HG03439 (cell line): ENCODE measurements around the gene GMNC.
A peak's percentile ranks its signal among the peaks of the same experiment; 100 is the strongest.
"Not testable (repeated sequence)": the region's sequence is repeated elsewhere in the genome, so short reads cannot be mapped to it uniquely, and the experiment has no call there.

ENCODE experiments used
- ATAC-seq: cut with Tn5 transposase; IDR thresholded peaks from one replicate; pipeline ENCODE4 v1.9.1; 2021; ENCODE audit warnings: mild to moderate bottlenecking, moderate library complexity; ENCODE audit not compliant: unreplicated experiment

The GMNC gene

DNA sequence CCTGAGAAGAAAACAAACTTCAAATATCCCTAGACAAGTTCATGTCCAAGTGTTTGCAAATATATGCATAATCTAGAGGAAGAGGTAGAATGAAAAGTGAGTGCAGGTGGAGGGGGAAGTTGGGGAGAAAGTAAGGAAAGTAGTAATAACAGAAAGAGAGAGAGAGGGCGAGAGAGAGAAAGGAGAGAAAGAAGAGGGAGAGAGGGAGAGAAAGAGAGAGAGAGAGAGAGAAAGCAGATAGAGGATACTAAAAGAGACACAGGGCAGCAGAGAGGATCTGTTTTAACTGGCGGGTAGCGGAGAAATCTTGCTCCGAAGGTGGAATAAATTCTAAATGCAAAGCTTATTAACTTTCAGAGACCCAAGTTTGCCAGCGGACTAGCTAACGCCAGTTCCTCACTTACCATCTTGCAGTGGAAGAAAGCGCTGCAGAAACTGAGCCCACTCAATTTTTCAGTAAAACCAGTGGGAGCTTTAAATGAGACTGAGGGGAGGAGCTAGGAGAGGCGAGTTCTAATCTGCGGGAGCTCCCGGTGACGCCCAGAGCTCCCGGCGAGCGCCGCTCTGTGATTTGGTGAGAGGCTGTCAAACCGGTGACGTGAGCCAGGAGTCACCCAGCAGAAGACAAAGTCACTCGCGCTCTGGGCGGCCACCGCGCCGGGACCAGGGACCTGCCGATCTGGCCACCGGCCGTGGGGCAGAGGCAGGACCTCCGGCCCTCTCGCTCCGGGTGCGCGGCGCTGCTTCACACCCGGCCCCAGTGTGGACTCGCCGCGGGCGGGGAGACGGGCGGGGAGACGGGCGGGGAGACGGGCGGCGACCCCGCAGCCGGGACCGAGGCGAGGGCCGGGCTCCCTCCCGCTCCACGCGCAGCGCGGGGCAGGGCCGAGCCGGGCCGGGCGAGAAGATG, at the start of gene GMNC:
Gene GMNC (minus strand): TSS at position 486 of the 910 bp plus-strand sequence. CDS start 79 bp downstream, at position 407.
- peak; percentile 96 for ATAC-seq

- no peak for ATAC-seq
Observed at GRCh38 chr3:190911382-190911781, 48.9 kb upstream of the GMNC start.

- ATAC-seq = no peak
Observed at GRCh38 chr3:190909908-190910307, 47.4 kb upstream of the GMNC start.

GRCh38 chr3:190903156-190903555, 40.7 kb upstream of the GMNC start:
- no peak for ATAC-seq

- ATAC-seq = no peak
Observed at GRCh38 chr3:190902292-190902691, 39.8 kb upstream of the GMNC start.

DNA sequence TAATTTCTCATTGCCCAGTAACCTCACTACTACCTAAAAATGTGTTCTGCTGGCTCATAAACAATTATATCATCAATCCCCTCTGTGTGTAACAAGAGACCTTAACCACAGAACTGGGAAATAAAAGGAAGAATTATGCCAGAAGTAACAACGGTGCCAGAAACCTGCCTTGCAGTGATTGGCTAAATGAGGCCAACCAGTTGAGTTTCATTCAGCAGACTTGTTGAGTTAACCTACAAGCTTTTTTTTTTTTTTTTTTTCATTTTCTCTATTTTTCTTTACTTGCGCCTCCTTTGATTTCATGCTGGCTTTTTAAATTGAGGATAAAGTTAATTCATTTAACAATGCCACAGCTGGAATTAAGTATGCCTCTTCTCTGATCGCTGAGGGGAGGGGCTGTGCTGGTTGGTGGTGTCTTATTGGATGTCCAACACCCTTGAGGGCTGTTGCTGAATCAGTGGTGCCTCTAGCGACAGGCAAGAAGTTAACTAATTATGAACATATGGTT, 30.0 kb upstream of the GMNC start:
- no peak for ATAC-seq

- ATAC-seq = no peak
Observed at GRCh38 chr3:190886945-190887344, 24.5 kb upstream of the GMNC start.

- ATAC-seq = peak; percentile 79
Observed at GRCh38 chr3:190883973-190884832, 21.7 kb upstream of the GMNC start.

GRCh38 chr3:190883141-190883540, 20.6 kb upstream of the GMNC start:
- ATAC-seq = no peak

DNA sequence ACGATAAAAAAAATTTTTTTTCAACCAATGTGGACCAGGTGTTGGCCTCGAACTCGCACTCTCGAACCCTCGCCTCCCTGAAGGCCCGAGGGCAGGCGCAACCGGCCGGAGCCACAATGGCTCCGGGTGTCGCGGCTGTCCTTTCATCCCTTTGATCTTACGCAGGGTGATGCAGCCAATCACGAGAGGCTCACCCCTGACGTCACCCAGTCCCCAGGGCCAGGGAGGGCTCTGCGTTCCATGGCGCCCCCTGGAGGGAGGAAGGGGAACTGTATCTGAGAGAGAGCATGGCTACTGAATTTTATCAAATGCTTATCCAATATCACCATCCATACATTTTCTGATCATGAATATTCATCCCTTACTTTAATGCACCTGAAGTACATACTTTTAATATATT, 15.4 kb upstream of the GMNC start:
- no peak for ATAC-seq

DNA sequence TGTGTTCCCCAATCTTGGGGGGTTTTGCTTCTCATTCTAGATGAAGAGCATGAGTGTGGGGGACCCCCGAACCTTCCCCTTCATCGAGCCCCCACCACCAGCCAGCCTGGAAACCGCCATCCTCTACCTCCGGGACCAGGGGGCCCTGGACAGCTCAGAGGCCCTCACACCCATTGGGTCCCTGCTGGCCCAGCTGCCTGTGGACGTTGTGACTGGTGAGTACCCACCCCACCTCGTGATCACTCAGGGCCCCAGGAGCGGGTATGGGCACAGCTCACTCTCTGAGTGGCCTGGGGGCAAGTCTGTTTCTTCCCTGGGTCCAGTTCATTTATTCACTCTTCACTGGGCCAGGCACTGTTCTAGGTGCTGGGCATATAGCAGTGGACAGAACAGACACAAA, 13.9 kb upstream of the GMNC start:
- not testable (repeated sequence) for ATAC-seq

DNA sequence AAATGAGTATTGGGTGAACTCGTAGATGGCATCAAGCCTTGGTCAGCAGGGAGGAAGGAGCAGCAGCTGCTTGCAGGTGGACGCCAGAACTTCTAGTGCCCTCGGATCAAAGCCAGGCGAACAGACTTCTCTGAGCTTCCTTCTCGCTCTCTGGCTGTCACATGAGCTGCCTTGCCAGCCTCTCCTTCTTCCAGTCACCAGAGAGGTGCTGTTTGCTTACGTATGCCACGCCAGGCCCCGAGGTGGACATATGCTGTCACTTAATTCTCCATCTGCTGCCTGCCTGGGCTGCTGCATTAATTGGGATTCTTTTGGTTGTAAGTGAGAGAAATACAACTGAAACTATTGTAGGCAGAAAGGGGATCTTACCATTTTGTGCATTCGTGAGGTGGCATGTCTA, 12.6 kb upstream of the GMNC start:
- ATAC-seq = not testable (repeated sequence)

GRCh38 chr3:190870127-190870526, 7.6 kb upstream of the GMNC start:
- no peak for ATAC-seq

DNA sequence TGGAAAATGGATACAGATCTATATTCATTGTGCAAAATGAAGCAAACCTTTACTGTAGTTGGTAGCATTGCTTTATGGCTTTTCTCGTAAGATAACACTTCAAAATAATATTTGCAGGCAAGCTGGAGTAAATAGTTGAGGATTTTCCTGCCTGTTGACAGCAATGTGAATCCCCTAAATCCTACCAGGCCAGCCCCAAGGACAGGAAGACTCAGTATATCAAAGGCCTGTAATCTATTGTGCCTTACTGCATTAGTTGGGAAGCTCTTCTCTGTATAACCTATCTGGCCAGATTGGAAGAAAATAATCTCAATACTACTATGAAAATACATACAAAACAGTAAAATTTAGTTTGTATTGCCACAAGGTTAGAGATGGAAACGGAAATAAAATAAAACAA, 4.6 kb upstream of the GMNC start:
- ATAC-seq = no peak

GRCh38 chr3:190865828-190866227, 3.3 kb upstream of the GMNC start:
- ATAC-seq = no peak

DNA sequence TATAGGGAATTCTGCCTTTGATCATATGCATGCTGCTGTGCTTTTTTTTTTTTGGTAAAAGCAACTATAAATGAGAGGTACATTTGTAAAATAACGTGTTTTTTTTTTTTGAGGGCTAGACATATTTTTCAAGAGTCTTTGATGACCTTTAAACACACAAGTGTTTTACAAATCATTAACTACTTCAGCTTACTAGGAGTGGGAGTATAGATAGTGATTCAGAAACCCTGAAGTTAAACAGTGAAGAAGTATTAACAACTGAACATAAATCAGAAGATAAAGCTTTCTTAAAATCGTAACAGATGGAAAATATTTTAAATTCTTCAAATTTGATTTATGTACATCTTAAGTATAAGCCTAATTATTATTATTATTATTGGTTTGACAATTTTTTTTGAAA, 2.9 kb upstream of the GMNC start:
- ATAC-seq = no peak

DNA sequence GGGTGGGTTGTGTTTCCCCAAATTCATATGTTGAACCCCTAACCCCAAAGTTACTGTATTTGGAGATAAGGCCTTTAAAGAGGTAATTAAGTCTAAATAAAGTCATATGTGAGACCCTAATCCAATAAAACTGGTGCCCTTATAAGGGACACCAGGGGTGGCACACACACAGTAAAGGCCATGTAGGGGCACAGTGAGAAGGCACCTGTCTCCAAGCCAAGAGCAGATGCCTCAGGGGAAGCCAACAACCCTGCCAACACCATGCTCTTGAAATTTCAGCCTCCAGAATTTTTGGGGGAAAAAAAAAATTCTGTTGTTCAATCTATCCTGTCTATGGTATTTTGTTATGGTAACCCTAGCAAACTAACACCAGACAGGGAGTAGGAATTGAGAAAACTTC, 1.5 kb upstream of the GMNC start:
- ATAC-seq = no peak

- ATAC-seq = no peak
Observed at GRCh38 chr3:190863119-190863465, 598 bp upstream of the GMNC start.

DNA sequence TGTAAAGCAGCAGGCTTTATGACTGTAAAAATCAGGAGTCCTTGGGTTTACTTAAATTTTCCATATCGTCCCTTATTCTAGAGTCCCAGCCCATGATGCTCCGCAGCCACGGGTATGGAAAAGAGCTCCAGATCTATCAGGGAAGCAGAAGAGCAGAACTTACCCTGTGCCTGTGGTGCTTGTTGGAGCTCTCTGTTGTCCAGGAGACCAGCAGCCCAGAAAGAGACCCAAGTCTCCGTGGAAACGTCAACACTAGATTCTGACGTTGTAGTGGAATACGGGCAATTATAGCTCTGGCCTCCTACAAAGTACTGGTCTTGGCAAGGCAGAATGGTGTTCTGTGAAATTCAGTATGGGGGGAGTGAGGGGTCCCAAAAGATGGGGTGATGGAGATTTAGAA, 2.0 kb downstream of the GMNC start:
- no peak for ATAC-seq

DNA sequence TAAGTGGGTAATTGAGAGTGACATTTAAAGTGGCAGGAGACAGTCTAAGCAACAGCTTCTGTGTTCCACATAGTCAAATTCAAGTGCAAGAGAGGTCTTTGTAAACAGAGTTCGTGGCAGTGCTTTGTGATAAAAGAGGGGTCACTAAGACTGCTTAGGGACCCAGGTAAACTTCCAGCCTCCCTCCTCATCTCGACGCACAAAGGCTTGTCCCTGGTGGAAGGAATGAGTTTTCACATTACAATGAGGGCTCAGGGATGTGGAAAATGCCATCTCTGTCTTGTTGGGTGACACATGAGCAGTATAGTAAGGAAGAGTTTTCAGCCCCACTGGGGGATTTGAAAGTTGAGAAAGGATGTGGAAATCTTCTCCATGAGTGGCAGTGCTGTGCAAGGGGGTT, 7.3 kb downstream of the GMNC start:
- ATAC-seq = no peak

DNA sequence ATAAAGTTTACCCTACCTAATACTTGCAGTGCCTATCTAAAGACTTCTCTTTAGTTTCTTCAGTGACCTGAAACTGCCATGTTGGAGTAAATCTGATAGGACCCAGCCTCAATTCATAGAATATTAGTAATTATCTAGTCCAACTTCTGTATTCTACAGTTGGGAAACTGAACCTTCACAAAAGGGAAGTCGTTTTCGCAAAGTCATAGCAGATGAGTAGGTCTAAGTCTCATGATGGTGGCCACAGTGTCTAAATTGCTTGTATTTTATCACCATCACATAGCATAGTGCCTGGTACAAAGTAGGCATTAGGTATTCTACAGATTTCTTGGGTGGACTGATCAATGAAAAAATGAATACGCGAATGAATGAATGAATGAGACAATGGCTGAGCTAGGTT, 8.4 kb downstream of the GMNC start:
- ATAC-seq = no peak

DNA sequence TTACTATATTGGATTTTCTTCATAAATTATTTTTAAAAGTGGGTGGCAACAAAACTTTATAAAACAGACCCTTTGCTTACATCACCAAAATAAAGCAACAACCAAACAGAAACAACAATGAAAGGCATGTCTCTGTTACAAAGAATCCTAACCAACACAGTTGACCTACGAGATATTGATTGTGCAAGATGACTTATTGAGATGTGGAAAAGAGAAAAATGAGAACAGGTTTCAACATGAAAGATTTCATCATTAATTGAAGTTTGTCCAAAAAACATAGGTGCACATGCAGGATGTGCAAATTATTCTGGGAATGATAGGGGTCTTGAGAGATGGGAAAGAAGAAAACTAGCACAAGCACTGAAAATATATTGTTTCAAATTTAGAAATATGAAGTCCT, 9.0 kb downstream of the GMNC start:
- ATAC-seq = no peak
